NCI-H1417 (cell line): ENCODE results near the gene NET1.

Source experiments
- DNase-seq, 3 experiments: peaks; one replicate each; lab custom pipeline; 2025; lab: John Stamatoyannopoulos, UW

The NET1 gene

GRCh38 chr10:5442990-5443370 lies 30.6 kb downstream of the NET1 start:
- no peak for DNase-seq

- no peak for DNase-seq
Measured at GRCh38 chr10:5443429-5443828, 31.1 kb downstream of the NET1 start.

GRCh38 chr10:5445006-5445405 lies 32.6 kb downstream of the NET1 start:
- DNase-seq = no peak

- DNase-seq = peak; percentile 78 to 90 (median 87)
Measured at GRCh38 chr10:5446390-5446926, 34.1 kb downstream of the NET1 start.

GRCh38 chr10:5447056-5447455 lies 34.7 kb downstream of the NET1 start:
- no peak for DNase-seq

- no peak for DNase-seq
Measured at GRCh38 chr10:5447611-5448071, 35.3 kb downstream of the NET1 start.

GRCh38 chr10:5448333-5449001 lies 36.1 kb downstream of the NET1 start:
- DNase-seq = no peak

GRCh38 chr10:5449227-5449626 lies 36.9 kb downstream of the NET1 start:
- no peak for DNase-seq

- DNase-seq = no peak
Measured at GRCh38 chr10:5449823-5450222, 37.5 kb downstream of the NET1 start.

- no peak for DNase-seq
Measured at GRCh38 chr10:5450605-5451384, 38.4 kb downstream of the NET1 start.

GRCh38 chr10:5453749-5454489 lies 41.6 kb downstream of the NET1 start:
- peak in 1 of 3 experiments; percentile 74 for DNase-seq

GRCh38 chr10:5456563-5456962 lies 44.2 kb downstream of the NET1 start:
- no peak for DNase-seq

GRCh38 chr10:5457741-5458140 lies 45.4 kb downstream of the NET1 start:
- no peak for DNase-seq

GRCh38 chr10:5458425-5458824 lies 46.1 kb downstream of the NET1 start:
- DNase-seq = no peak

GRCh38 chr10:5458949-5459747 lies 46.8 kb downstream of the NET1 start:
- no peak for DNase-seq

- DNase-seq = peak in 2 of 3 experiments; percentile 4 to 30
Measured at GRCh38 chr10:5460468-5461202, 48.3 kb downstream of the NET1 start.

GRCh38 chr10:5461203-5461588 lies 48.8 kb downstream of the NET1 start:
- DNase-seq = peak; percentile 1 to 30 (median 30)

GRCh38 chr10:5461914-5462840 lies 49.8 kb downstream of the NET1 start:
- no peak for DNase-seq

GRCh38 chr10:5462841-5463293 lies 50.5 kb downstream of the NET1 start:
- no peak for DNase-seq

GRCh38 chr10:5464546-5464945 lies 52.2 kb downstream of the NET1 start:
- no peak for DNase-seq
